ENCODE measurements around the gene RAPGEF5. TPM values are rescaled to one million over a fixed set of nuclear protein-coding genes. Genes with fewer than 3 reads are reported as not detected.
A peak's percentile ranks its signal among the peaks of the same experiment; 100 is the strongest.

The RAPGEF5 gene
- total RNA-seq, 5 donors from 2014 or later (not counting 1 experiment from before 2014, with no cell fraction given), result 0.12 to 2.4 (median 0.61) TPM

GRCh38 chr7:22150221-22150620 lies 206.7 kb downstream of the RAPGEF5 start:
- H3K27me3 Mint-ChIP-seq, result no peaks in the 10 kb centered on the region
- Histone ChIP-seq H3K27ac (ENCODE audit: low read length) (no peak overlapping the region), H3K27me3 (replicated peaks in 1 of 2; ENCODE audit: control insufficient read depth in 2 of 2, extremely low read depth in 1 of 2, insufficient read depth in 2 of 2, low read length in 1 of 2) (no peaks in the 10 kb centered on the region), H3K9me3 (no peaks in the 10 kb centered on the region), H3K4me3 (ENCODE audit: control insufficient read depth in 1 of 2, extremely low read depth in 1 of 2, low read length in 1 of 2) (no peak overlapping the region), H3K36me3 (ENCODE audit: control insufficient read depth in 2 of 2, extremely low read depth in 1 of 2, insufficient read depth in 1 of 2, low read length in 1 of 2) (no peaks in the 10 kb centered on the region), H3K4me1 (ENCODE audit: control insufficient read depth in 1 of 2, extremely low read depth in 1 of 2, insufficient read depth in 2 of 2, low read length in 2 of 2) (peaks cover 0 to 6% of the 10 kb centered on the region in 2 experiments)
- 83% methylated on average over 1 of the region's 5 CpGs for WGBS (ENCODE audit: insufficient coverage)
- no peak overlapping the region for H3K4me3 Mint-ChIP-seq
- H3K9me3 Mint-ChIP-seq, result no peaks in the 10 kb centered on the region
- no peak overlapping the region for H3K27ac Mint-ChIP-seq
- DNase-seq (no peak), ATAC-seq (replicated peaks in 1 of 4) (no peak)
- no peaks in the 10 kb centered on the region for H3K36me3 Mint-ChIP-seq
- peaks cover 0 to 15% (median 0%) of the 10 kb centered on the region in 3 donors for H3K4me1 Mint-ChIP-seq
- POLR2A ChIA-PET, result no interaction called here
- CTCF ChIA-PET, result no interaction called here

GRCh38 chr7:22147868-22148267 lies 209.1 kb downstream of the RAPGEF5 start:
- POLR2A ChIA-PET, result interaction anchor here in 1 of 2 donors (0.5 kb wide), 1 partner anchor 260 kb away, joined by 3 read pairs; no protein-coding TSS in a partner anchor

GRCh38 chr7:22146961-22147512 lies 209.9 kb downstream of the RAPGEF5 start:
- Mint-ChIP-seq H3K4me1 (peaks cover 0 to 15% (median 0%) of the 10 kb centered on the region in 3 donors), H3K27ac (peak overlapping the region in 1 of 2 donors; percentile 36), H3K27me3 (peaks cover 0 to 3% of the 10 kb centered on the region in 2 donors), H3K36me3 (no peaks in the 10 kb centered on the region), H3K4me3 (peak overlapping the region in 1 of 3 donors; percentile 39), H3K9me3 (no peaks in the 10 kb centered on the region)
- peak in 2 of 35 experiments; percentile 4 to 23 for DNase-seq
- ChIA-PET POLR2A (no interaction called here), CTCF (no interaction called here)
- no peak for ATAC-seq (replicated peaks in 1 of 4)
- Histone ChIP-seq H3K36me3 (ENCODE audit: control insufficient read depth in 2 of 2, extremely low read depth in 1 of 2, insufficient read depth in 1 of 2, low read length in 1 of 2) (no peaks in the 10 kb centered on the region), H3K4me1 (ENCODE audit: control insufficient read depth in 1 of 2, extremely low read depth in 1 of 2, insufficient read depth in 2 of 2, low read length in 2 of 2) (no peaks in the 10 kb centered on the region), H3K27me3 (replicated peaks in 1 of 2; ENCODE audit: control insufficient read depth in 2 of 2, extremely low read depth in 1 of 2, insufficient read depth in 2 of 2, low read length in 1 of 2) (no peaks in the 10 kb centered on the region), H3K27ac (ENCODE audit: low read length) (no peak overlapping the region), H3K4me3 (ENCODE audit: control insufficient read depth in 1 of 2, extremely low read depth in 1 of 2, low read length in 1 of 2) (no peak overlapping the region), H3K9me3 (no peaks in the 10 kb centered on the region)
- 78% methylated on average over 4 of the region's 10 CpGs for WGBS (ENCODE audit: insufficient coverage)

More at GRCh38 chr7:22147868-22148267, 209.1 kb downstream of the RAPGEF5 start:
- Mint-ChIP-seq H3K27ac (no peak overlapping the region), H3K27me3 (peaks cover 0 to 2% of the 10 kb centered on the region in 2 donors), H3K36me3 (no peaks in the 10 kb centered on the region), H3K9me3 (no peaks in the 10 kb centered on the region), H3K4me3 (no peak overlapping the region), H3K4me1 (peaks cover 0 to 15% (median 0%) of the 10 kb centered on the region in 3 donors)
- Histone ChIP-seq H3K36me3 (ENCODE audit: control insufficient read depth in 2 of 2, extremely low read depth in 1 of 2, insufficient read depth in 1 of 2, low read length in 1 of 2) (no peaks in the 10 kb centered on the region), H3K4me1 (ENCODE audit: control insufficient read depth in 1 of 2, extremely low read depth in 1 of 2, insufficient read depth in 2 of 2, low read length in 2 of 2) (no peaks in the 10 kb centered on the region), H3K27me3 (replicated peaks in 1 of 2; ENCODE audit: control insufficient read depth in 2 of 2, extremely low read depth in 1 of 2, insufficient read depth in 2 of 2, low read length in 1 of 2) (no peaks in the 10 kb centered on the region), H3K4me3 (ENCODE audit: control insufficient read depth in 1 of 2, extremely low read depth in 1 of 2, low read length in 1 of 2) (no peak overlapping the region), H3K27ac (ENCODE audit: low read length) (no peak overlapping the region), H3K9me3 (no peaks in the 10 kb centered on the region)
- CTCF ChIA-PET, result no interaction called here
- WGBS (ENCODE audit: insufficient coverage), result no CpG with 5 or more reads among the region's 3 CpGs
- ATAC-seq (replicated peaks in 1 of 4), result no peak
- no peak for DNase-seq

- peaks cover 0 to 3% of the 10 kb centered on the region in 2 experiments for H3K27me3 ChIP-seq (replicated peaks in 1 of 2; ENCODE audit: control insufficient read depth in 2 of 2, extremely low read depth in 1 of 2, insufficient read depth in 2 of 2, low read length in 1 of 2)
- POLR2A ChIA-PET, result no interaction called here
- H3K36me3 ChIP-seq (ENCODE audit: control insufficient read depth in 2 of 2, extremely low read depth in 1 of 2, insufficient read depth in 1 of 2, low read length in 1 of 2), result no peaks in the 10 kb centered on the region
- DNase-seq (no peak), ATAC-seq (replicated peaks in 1 of 4) (no peak)
- no peak overlapping the region for H3K27ac Mint-ChIP-seq
- no peaks in the 10 kb centered on the region for H3K9me3 Mint-ChIP-seq
- H3K4me3 Mint-ChIP-seq, result no peak overlapping the region
- no peak overlapping the region for H3K4me3 ChIP-seq (ENCODE audit: control insufficient read depth in 1 of 2, extremely low read depth in 1 of 2, low read length in 1 of 2)
- H3K4me1 ChIP-seq (ENCODE audit: control insufficient read depth in 1 of 2, extremely low read depth in 1 of 2, insufficient read depth in 2 of 2, low read length in 2 of 2), result no peaks in the 10 kb centered on the region
- peaks cover 0 to 5% of the 10 kb centered on the region in 2 donors for H3K27me3 Mint-ChIP-seq
- no peaks in the 10 kb centered on the region for H3K36me3 Mint-ChIP-seq
- WGBS (ENCODE audit: insufficient coverage), result 73% methylated on average over 3 of the region's 5 CpGs
- CTCF ChIA-PET, result interaction anchor here in 1 of 2 donors (0.5 kb wide), 1 partner anchor 22 kb away, joined by 3 read pairs; no protein-coding TSS in a partner anchor
- peaks cover 0 to 15% (median 0%) of the 10 kb centered on the region in 3 donors for H3K4me1 Mint-ChIP-seq
- H3K9me3 ChIP-seq, result no peaks in the 10 kb centered on the region
- no peak overlapping the region for H3K27ac ChIP-seq (ENCODE audit: low read length)
Observed at GRCh38 chr7:22144950-22145349, 212.0 kb downstream of the RAPGEF5 start.

- no peak overlapping the region for H3K4me3 ChIP-seq (ENCODE audit: control insufficient read depth in 1 of 2, extremely low read depth in 1 of 2, low read length in 1 of 2)
- H3K27me3 ChIP-seq (replicated peaks in 1 of 2; ENCODE audit: control insufficient read depth in 2 of 2, extremely low read depth in 1 of 2, insufficient read depth in 2 of 2, low read length in 1 of 2), result peaks cover 0 to 3% of the 10 kb centered on the region in 2 experiments
- Mint-ChIP-seq H3K27me3 (peaks cover 0 to 7% of the 10 kb centered on the region in 2 donors), H3K4me1 (peaks cover 0 to 15% (median 0%) of the 10 kb centered on the region in 3 donors), H3K36me3 (no peaks in the 10 kb centered on the region), H3K27ac (peak overlapping the region in 1 of 2 donors; percentile 0), H3K9me3 (no peaks in the 10 kb centered on the region), H3K4me3 (no peak overlapping the region)
- CTCF ChIA-PET, result no interaction called here
- no peaks in the 10 kb centered on the region for H3K4me1 ChIP-seq (ENCODE audit: control insufficient read depth in 1 of 2, extremely low read depth in 1 of 2, insufficient read depth in 2 of 2, low read length in 2 of 2)
- WGBS (ENCODE audit: insufficient coverage), result 54% methylated on average over 2 of the region's 3 CpGs
- H3K9me3 ChIP-seq, result no peaks in the 10 kb centered on the region
- DNase-seq (no peak), ATAC-seq (replicated peaks in 1 of 4) (no peak)
- H3K27ac ChIP-seq (ENCODE audit: low read length), result no peak overlapping the region
- no peaks in the 10 kb centered on the region for H3K36me3 ChIP-seq (ENCODE audit: control insufficient read depth in 2 of 2, extremely low read depth in 1 of 2, insufficient read depth in 1 of 2, low read length in 1 of 2)
- POLR2A ChIA-PET, result no interaction called here
Observed at GRCh38 chr7:22143491-22143890, 213.5 kb downstream of the RAPGEF5 start.

GRCh38 chr7:22142572-22142971 lies 214.4 kb downstream of the RAPGEF5 start:
- WGBS (ENCODE audit: insufficient coverage), result no CpG with 5 or more reads among the region's 3 CpGs
- Mint-ChIP-seq H3K4me3 (no peak overlapping the region), H3K4me1 (peaks cover 0 to 8% (median 0%) of the 10 kb centered on the region in 3 donors), H3K27ac (no peak overlapping the region), H3K9me3 (no peaks in the 10 kb centered on the region), H3K27me3 (peaks cover 0 to 7% of the 10 kb centered on the region in 2 donors), H3K36me3 (no peaks in the 10 kb centered on the region)
- ChIA-PET POLR2A (no interaction called here), CTCF (interaction anchor here in 1 of 2 donors (1.0 kb wide), 1 partner anchor 35 kb away, joined by 4 read pairs; no protein-coding TSS in a partner anchor)
- H3K9me3 ChIP-seq, result no peaks in the 10 kb centered on the region
- peaks cover 0 to 3% of the 10 kb centered on the region in 2 experiments for H3K27me3 ChIP-seq (replicated peaks in 1 of 2; ENCODE audit: control insufficient read depth in 2 of 2, extremely low read depth in 1 of 2, insufficient read depth in 2 of 2, low read length in 1 of 2)
- no peak overlapping the region for H3K27ac ChIP-seq (ENCODE audit: low read length)
- no peaks in the 10 kb centered on the region for H3K4me1 ChIP-seq (ENCODE audit: control insufficient read depth in 1 of 2, extremely low read depth in 1 of 2, insufficient read depth in 2 of 2, low read length in 2 of 2)
- H3K4me3 ChIP-seq (ENCODE audit: control insufficient read depth in 1 of 2, extremely low read depth in 1 of 2, low read length in 1 of 2), result no peak overlapping the region
- ATAC-seq (replicated peaks in 1 of 4) (no peak), DNase-seq (no peak)
- H3K36me3 ChIP-seq (ENCODE audit: control insufficient read depth in 2 of 2, extremely low read depth in 1 of 2, insufficient read depth in 1 of 2, low read length in 1 of 2), result no peaks in the 10 kb centered on the region
